Small intestine (tissue), 7 donors: ENCODE measurements around the gene CYTH3. TPM values are rescaled to one million over a fixed set of nuclear protein-coding genes. Genes with fewer than 3 reads are reported as not detected.
"Not testable (repeated sequence)": the region's sequence is repeated elsewhere in the genome, so short reads cannot be mapped to it uniquely, and the experiment has no call there.

ENCODE experiments used
- DNase-seq, 2 donors: peaks; one replicate each; pipeline versions ENCODE4 v3.0.0 to v3.0.0-alpha.2; 2013
- FAIRE-seq: peaks from 2 replicates; lab custom pipeline; 2012; peaks lifted over from hg19 to GRCh38; lab: Jason Lieb, UNC
- H3K27ac ChIP-seq, 3 donors: one replicate each; pipeline ENCODE4 v1.5.1; 2013; ENCODE audit warnings: low read length in 2 of 3, mild to moderate bottlenecking in 2 of 3, control low read depth in 1 of 3, inconsistent platforms in 1 of 3, low read depth in 1 of 3, moderate library complexity in 1 of 3
- H3K27me3 ChIP-seq, 3 donors: one replicate each; pipeline ENCODE4 v1.6.1; 2013; ENCODE audit warnings: low read length in 3 of 3, inconsistent platforms in 1 of 3; ENCODE audit not compliant: control insufficient read depth in 3 of 3, insufficient read depth in 3 of 3
- H3K36me3 ChIP-seq, 3 donors: one replicate each; pipeline ENCODE4 v1.6.1; 2013; ENCODE audit warnings: low read length in 3 of 3, inconsistent platforms in 1 of 3, low read depth in 1 of 3, mild to moderate bottlenecking in 1 of 3, moderate library complexity in 1 of 3; ENCODE audit not compliant: control insufficient read depth in 3 of 3, insufficient read depth in 2 of 3
- H3K4me1 ChIP-seq, 3 donors: one replicate each; pipeline ENCODE4 v1.6.1; 2013; ENCODE audit warnings: low read length in 2 of 3, inconsistent platforms in 1 of 3, low read depth in 1 of 3, mild to moderate bottlenecking in 1 of 3, moderate library complexity in 1 of 3; ENCODE audit not compliant: control insufficient read depth in 3 of 3, insufficient read depth in 2 of 3
- H3K4me3 ChIP-seq, 3 donors: one replicate each; pipeline ENCODE4 v1.5.1; 2013; ENCODE audit warnings: low read length in 3 of 3, control low read depth in 1 of 3, inconsistent platforms in 1 of 3, low read depth in 1 of 3, mild to moderate bottlenecking in 1 of 3, moderate library complexity in 1 of 3
- H3K9me3 ChIP-seq, 2 donors: one replicate each; pipeline ENCODE4 v1.6.1; 2013; ENCODE audit warnings: low read depth in 1 of 2, low read length in 1 of 2; ENCODE audit not compliant: control insufficient read depth in 2 of 2, insufficient read depth in 1 of 2
- WGBS, 3 donors: extraction: QIAGEN DNeasy Blood & Tissue Kit; methylation state at CpG; one replicate each; pipeline ENCODE4 v1.1.7; 2013; 5-methylcytosine and 5-hydroxymethylcytosine counted together
- polyA plus RNA-seq, 4 donors: library from polyadenylated mRNA; stranded (reverse) in 3 of 4; unstranded in 1 of 4; fragments of 200-250 nt in 3 of 4; fragments of 120-200 nt in 1 of 4; gene quantifications; one replicate each; pipeline versions ENCODE4 v1.2.1 to v1.2.3, GENCODE V29; 2013
- donor health status: healthy with polysubstance abuse.
- donor health status: control.
- donor health status: control.
- donor health status: Bipolar disorder and iron deficiency.
- donor health status: healthy.

Gene CYTH3
- polyA plus RNA-seq, 4 donors: 21.3 to 27.3 (median 24.4) TPM

GRCh38 chr7:6288270-6288860 lies 15.9 kb upstream of the CYTH3 start:
- no peak overlapping the region for H3K27ac ChIP-seq
- no peaks in the 10 kb centered on the region for H3K27me3 ChIP-seq
- DNase-seq (no peak), FAIRE-seq (no peak)
- H3K36me3 ChIP-seq: no peaks in the 10 kb centered on the region
- H3K4me3 ChIP-seq: no peak overlapping the region
- H3K9me3 ChIP-seq: peaks cover 0 to 2% of the 10 kb centered on the region in 2 donors
- WGBS, 3 donors: 91 to 100% (median 95%) methylated on average over 2 of the region's 2 CpGs
- no peaks in the 10 kb centered on the region for H3K4me1 ChIP-seq

GRCh38 chr7:6286486-6286885 lies 14.1 kb upstream of the CYTH3 start:
- H3K36me3 ChIP-seq: no peaks in the 10 kb centered on the region
- no peak overlapping the region for H3K4me3 ChIP-seq
- no peak for FAIRE-seq
- H3K9me3 ChIP-seq: peaks cover 0 to 2% of the 10 kb centered on the region in 2 donors
- H3K4me1 ChIP-seq: no peaks in the 10 kb centered on the region
- 82 to 85% (median 84%) methylated on average over 8 of the region's 8 CpGs for WGBS, 3 donors
- DNase-seq: no peak
- no peak overlapping the region for H3K27ac ChIP-seq
- no peaks in the 10 kb centered on the region for H3K27me3 ChIP-seq

- FAIRE-seq (no peak), DNase-seq (no peak)
- Histone ChIP-seq H3K27ac (no peak overlapping the region), H3K4me1 (no peaks in the 10 kb centered on the region), H3K9me3 (peaks cover 0 to 2% of the 10 kb centered on the region in 2 donors), H3K36me3 (no peaks in the 10 kb centered on the region), H3K27me3 (no peaks in the 10 kb centered on the region), H3K4me3 (no peak overlapping the region)
- 68 to 75% (median 70%) methylated on average over 20 of the region's 20 CpGs for WGBS, 3 donors
These were observed 12.3 kb upstream of the CYTH3 start for GRCh38 chr7:6284461-6285360.

- Histone ChIP-seq H3K27me3 (no peaks in the 10 kb centered on the region), H3K4me3 (no peak overlapping the region), H3K4me1 (no peaks in the 10 kb centered on the region), H3K36me3 (no peaks in the 10 kb centered on the region), H3K27ac (no peak overlapping the region), H3K9me3 (peaks cover 0 to 2% of the 10 kb centered on the region in 2 donors)
- no peak for DNase-seq
- 83 to 92% (median 85%) methylated on average over 7 of the region's 7 CpGs for WGBS, 3 donors
- no peak for FAIRE-seq
These were observed 11.6 kb upstream of the CYTH3 start for GRCh38 chr7:6284055-6284400.

- not testable (repeated sequence) for FAIRE-seq, H3K9me3 ChIP-seq, H3K4me1 ChIP-seq, H3K27me3 ChIP-seq, DNase-seq, H3K27ac ChIP-seq, H3K4me3 ChIP-seq, H3K36me3 ChIP-seq
- WGBS, 3 donors: 89 to 91% (median 89%) methylated on average over 9 of the region's 9 CpGs
These were observed 11.1 kb upstream of the CYTH3 start for GRCh38 chr7:6283391-6284054.

- no peaks in the 10 kb centered on the region for H3K9me3 ChIP-seq
- H3K27ac ChIP-seq: no peak overlapping the region
- DNase-seq (no peak), FAIRE-seq (no peak)
- no peaks in the 10 kb centered on the region for H3K4me1 ChIP-seq
- no peak overlapping the region for H3K4me3 ChIP-seq
- no peaks in the 10 kb centered on the region for H3K36me3 ChIP-seq
- 90 to 96% (median 95%) methylated on average over 5 of the region's 5 CpGs for WGBS, 3 donors
- no peaks in the 10 kb centered on the region for H3K27me3 ChIP-seq
These were observed 7.5 kb upstream of the CYTH3 start for GRCh38 chr7:6279937-6280336.

- Histone ChIP-seq H3K36me3 (no peaks in the 10 kb centered on the region), H3K27me3 (no peaks in the 10 kb centered on the region), H3K4me3 (no peak overlapping the region), H3K4me1 (no peaks in the 10 kb centered on the region), H3K27ac (no peak overlapping the region), H3K9me3 (no peaks in the 10 kb centered on the region)
- FAIRE-seq (no peak), DNase-seq (no peak)
- 64 to 70% (median 68%) methylated on average over 3 of the region's 3 CpGs for WGBS, 3 donors
These were observed 6.9 kb upstream of the CYTH3 start for GRCh38 chr7:6279341-6279740.

- no peaks in the 10 kb centered on the region for H3K36me3 ChIP-seq
- H3K27ac ChIP-seq: no peak overlapping the region
- whole genome bisulfite sequencing, 3 donors: 93 to 95% (median 93%) methylated on average over 9 of the region's 9 CpGs
- no peaks in the 10 kb centered on the region for H3K4me1 ChIP-seq
- no peaks in the 10 kb centered on the region for H3K27me3 ChIP-seq
- H3K9me3 ChIP-seq: no peaks in the 10 kb centered on the region
- FAIRE-seq (no peak), DNase-seq (no peak)
- no peak overlapping the region for H3K4me3 ChIP-seq
These were observed 6.4 kb upstream of the CYTH3 start for GRCh38 chr7:6278749-6279310.
